NCI-H146 treated with DMSO at 0.1 percent for 48 hours (cell line): Measurements from ENCODE around the gene HOTAIR.

ENCODE experiments used
- DNase-seq: peaks from one replicate; lab custom pipeline; 2025; ENCODE audit not compliant: unreplicated experiment; lab: John Stamatoyannopoulos, UW

The HOTAIR gene

GRCh38 chr12:53929527-53929926 lies 45.2 kb downstream of the HOTAIR start:
- DNase-seq = no peak

GRCh38 chr12:53928054-53928835 lies 46.5 kb downstream of the HOTAIR start:
- DNase-seq = no peak

- no peak for DNase-seq
These were observed 47.3 kb downstream of the HOTAIR start for GRCh38 chr12:53927220-53928029.

- DNase-seq = no peak
These were observed 50.0 kb downstream of the HOTAIR start for GRCh38 chr12:53924521-53925405.

GRCh38 chr12:53916788-53917655 lies 57.7 kb downstream of the HOTAIR start:
- DNase-seq = no peak
